ENCODE results near the gene VSIG2. TPM values are rescaled to one million over a fixed set of nuclear protein-coding genes. Genes with fewer than 3 reads are reported as not detected.

VSIG2 gene
- total RNA-seq, 1 experiment from 2014 or later: not detected

DNA sequence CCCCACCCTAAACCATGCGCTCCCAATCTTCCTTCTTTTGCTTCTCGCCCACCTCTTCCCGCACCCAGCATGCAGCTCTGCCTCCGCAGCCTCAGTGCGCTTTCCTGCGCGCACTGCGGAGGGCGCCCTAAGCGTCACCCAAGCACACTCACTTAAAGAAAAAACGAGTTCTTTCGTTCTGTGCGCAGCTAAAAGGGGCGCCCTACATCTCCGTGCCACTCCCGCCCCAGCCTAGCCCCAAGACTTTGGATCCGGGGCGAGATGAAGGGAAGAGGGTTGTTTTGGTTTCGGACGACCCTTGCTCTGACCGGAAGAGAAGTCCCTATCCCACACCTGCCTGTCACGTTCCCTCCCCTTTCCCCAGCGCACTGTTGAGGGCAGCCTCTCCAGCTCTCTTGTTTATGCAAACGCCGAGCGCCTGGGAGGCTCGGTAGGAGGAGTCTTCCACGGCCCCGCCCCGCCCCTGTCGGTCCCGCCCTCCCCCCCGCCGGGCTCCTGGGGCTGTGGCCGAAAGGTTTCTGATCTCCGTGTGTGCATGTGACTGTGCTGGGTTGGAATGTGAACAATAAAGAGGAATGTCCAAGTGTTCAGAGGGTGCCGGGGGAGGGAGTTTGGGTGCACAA is 5.3 kb downstream of the VSIG2 start:
- no peaks in the 10 kb centered on the region for H3K36me3 Mint-ChIP-seq (ENCODE audit: insufficient read depth, unreplicated experiment)
- H3K9me3 Mint-ChIP-seq (ENCODE audit: unreplicated experiment): no peaks in the 10 kb centered on the region
- peaks cover 6% of the 10 kb centered on the region for H3K4me1 Mint-ChIP-seq (ENCODE audit: insufficient read depth, unreplicated experiment)
- peak; percentile 90 for DNase-seq (ENCODE audit: unreplicated experiment)
- no peaks in the 10 kb centered on the region for H3K27me3 Mint-ChIP-seq (ENCODE audit: insufficient read depth, unreplicated experiment)
- POLR2A ChIA-PET: interaction anchor here (0.5 to 1.3 kb wide), 8 partner anchors 9 to 76 kb away, joined by 3 to 6 read pairs (median 4); partner anchors contain the start of genes MSANTD2, SIAE and SPA17
- intact Hi-C loops (cut with micrococcal nuclease): loop anchor here (5.0 to 10.0 kb wide), 2 partner anchors 48 to 74 kb away; partner anchors contain the start of genes SIAE and SPA17
- CTCF ChIA-PET: interaction anchor here (0.7 to 6.6 kb wide), 15 partner anchors 10 to 1007 kb away, joined by 3 to 72 read pairs (median 5); partner anchors contain the start of genes ESAM, SIAE and SPA17
- BruUV-seq (replicated peaks): no TSS peak
- H3K4me3 Mint-ChIP-seq (ENCODE audit: unreplicated experiment): peak overlapping the region; percentile 83
- H3K27ac Mint-ChIP-seq (ENCODE audit: low read depth, unreplicated experiment): peak overlapping the region; percentile 37
- TF ChIP-seq, protein P1, sequence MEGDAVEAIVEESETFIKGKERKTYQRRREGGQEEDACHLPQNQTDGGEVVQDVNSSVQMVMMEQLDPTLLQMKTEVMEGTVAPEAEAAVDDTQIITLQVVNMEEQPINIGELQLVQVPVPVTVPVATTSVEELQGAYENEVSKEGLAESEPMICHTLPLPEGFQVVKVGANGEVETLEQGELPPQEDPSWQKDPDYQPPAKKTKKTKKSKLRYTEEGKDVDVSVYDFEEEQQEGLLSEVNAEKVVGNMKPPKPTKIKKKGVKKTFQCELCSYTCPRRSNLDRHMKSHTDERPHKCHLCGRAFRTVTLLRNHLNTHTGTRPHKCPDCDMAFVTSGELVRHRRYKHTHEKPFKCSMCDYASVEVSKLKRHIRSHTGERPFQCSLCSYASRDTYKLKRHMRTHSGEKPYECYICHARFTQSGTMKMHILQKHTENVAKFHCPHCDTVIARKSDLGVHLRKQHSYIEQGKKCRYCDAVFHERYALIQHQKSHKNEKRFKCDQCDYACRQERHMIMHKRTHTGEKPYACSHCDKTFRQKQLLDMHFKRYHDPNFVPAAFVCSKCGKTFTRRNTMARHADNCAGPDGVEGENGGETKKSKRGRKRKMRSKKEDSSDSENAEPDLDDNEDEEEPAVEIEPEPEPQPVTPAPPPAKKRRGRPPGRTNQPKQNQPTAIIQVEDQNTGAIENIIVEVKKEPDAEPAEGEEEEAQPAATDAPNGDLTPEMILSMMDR (IDR thresholded peaks at IDR 0.05; ENCODE audit: unreplicated experiment): peak; percentile 50

DNA sequence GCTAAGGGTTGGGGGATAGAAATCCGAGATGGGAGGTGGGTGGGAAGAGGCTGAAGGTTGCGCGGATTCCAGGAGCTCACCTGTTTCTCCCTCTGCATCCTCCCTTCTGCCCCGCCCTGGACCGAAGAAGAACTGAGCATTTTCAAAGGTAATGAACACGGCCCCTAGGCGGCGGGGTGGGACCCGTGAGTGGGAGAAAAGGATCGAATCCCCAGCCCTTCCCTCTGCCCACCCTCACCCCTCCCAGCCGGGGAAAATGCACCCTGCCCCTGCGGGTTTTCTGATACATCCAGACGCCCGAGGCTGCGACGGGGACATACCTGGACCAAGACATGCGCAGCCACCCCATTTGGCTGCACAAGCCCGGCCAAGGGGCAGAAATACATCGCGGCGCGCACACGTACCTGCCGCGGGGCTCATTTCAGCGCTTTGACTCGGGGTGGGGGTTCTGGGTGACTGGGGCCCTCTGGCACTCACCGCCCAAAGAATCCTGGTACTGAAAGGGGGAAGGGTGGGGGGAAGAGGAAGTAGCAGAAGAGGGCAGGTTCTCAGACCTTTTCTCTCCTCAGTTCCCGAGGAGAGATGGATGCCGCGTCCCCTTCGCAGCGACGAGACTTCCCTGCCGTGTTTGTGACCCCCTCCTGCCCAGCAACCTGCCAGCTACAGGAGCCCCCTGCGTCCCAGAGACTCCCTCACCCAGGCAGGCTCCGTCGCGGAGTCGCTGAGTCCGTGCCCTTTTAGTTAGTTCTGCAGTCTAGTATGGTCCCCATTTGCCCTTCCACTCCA is 6.0 kb downstream of the VSIG2 start:
- Mint-ChIP-seq H3K27me3 (ENCODE audit: insufficient read depth, unreplicated experiment) (no peaks in the 10 kb centered on the region), H3K4me1 (ENCODE audit: insufficient read depth, unreplicated experiment) (peaks cover 6% of the 10 kb centered on the region), H3K9me3 (ENCODE audit: unreplicated experiment) (no peaks in the 10 kb centered on the region), H3K4me3 (ENCODE audit: unreplicated experiment) (peak overlapping the region; percentile 83), H3K27ac (ENCODE audit: low read depth, unreplicated experiment) (no peak overlapping the region), H3K36me3 (ENCODE audit: insufficient read depth, unreplicated experiment) (no peaks in the 10 kb centered on the region)
- DNase-seq (ENCODE audit: unreplicated experiment): no peak
- POLR2A ChIA-PET: interaction anchor here (0.5 to 1.3 kb wide), 8 partner anchors 10 to 89 kb away, joined by 3 to 6 read pairs (median 4); partner anchors contain the start of genes MSANTD2, SIAE and SPA17
- CTCF ChIA-PET: interaction anchor here (0.6 to 6.6 kb wide), 13 partner anchors 16 to 1007 kb away, joined by 3 to 72 read pairs (median 6); partner anchors contain the start of genes ESAM, SIAE and SPA17
- intact Hi-C loops (cut with micrococcal nuclease): loop anchor here (5.0 to 10.0 kb wide), 2 partner anchors 49 to 74 kb away; partner anchors contain the start of genes SIAE and SPA17
- TF ChIP-seq, protein P1 (IDR thresholded peaks at IDR 0.05; ENCODE audit: unreplicated experiment): no peak
- no TSS peak for BruUV-seq (replicated peaks)

DNA sequence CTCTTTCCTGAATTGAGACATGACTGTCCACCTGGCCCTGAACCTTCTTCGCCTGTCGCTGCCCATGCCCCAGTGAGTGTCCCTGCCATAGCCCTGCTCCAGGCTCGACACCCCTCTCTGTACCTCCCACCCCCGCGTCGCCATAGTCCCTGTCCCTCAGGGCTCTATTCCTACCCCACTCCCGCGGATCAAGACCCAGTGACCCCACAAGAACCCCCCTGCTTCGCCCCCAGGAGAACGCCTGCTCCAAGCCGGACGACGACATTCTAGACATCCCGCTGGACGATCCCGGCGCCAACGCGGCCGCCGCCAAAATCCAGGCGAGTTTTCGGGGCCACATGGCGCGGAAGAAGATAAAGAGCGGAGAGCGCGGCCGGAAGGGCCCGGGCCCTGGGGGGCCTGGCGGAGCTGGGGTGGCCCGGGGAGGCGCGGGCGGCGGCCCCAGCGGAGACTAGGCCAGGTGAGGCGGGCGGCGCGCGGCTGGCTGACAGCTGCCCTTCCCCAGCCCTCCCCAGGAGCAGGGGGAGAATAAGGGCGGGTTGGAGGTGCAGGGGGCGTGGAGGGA is 6.7 kb downstream of the VSIG2 start:
- intact Hi-C loops (cut with micrococcal nuclease): loop anchor here (5.0 to 10.0 kb wide), 2 partner anchors 49 to 73 kb away; partner anchors contain the start of genes SIAE and SPA17
- Mint-ChIP-seq H3K4me1 (ENCODE audit: insufficient read depth, unreplicated experiment) (peaks cover 6% of the 10 kb centered on the region), H3K27ac (ENCODE audit: low read depth, unreplicated experiment) (no peak overlapping the region), H3K36me3 (ENCODE audit: insufficient read depth, unreplicated experiment) (no peaks in the 10 kb centered on the region), H3K4me3 (ENCODE audit: unreplicated experiment) (peak overlapping the region; percentile 83), H3K27me3 (ENCODE audit: insufficient read depth, unreplicated experiment) (no peaks in the 10 kb centered on the region), H3K9me3 (ENCODE audit: unreplicated experiment) (no peaks in the 10 kb centered on the region)
- CTCF ChIA-PET: interaction anchor here (1.1 to 6.6 kb wide), 7 partner anchors 17 to 83 kb away, joined by 3 to 72 read pairs (median 6); partner anchors contain the start of genes ESAM, SIAE and SPA17
- POLR2A ChIA-PET: interaction anchor here (0.6 kb wide), 1 partner anchor 88 kb away, joined by 4 read pairs; no protein-coding TSS in a partner anchor
- BruUV-seq (replicated peaks): no TSS peak
- TF ChIP-seq, protein P1 (IDR thresholded peaks at IDR 0.05; ENCODE audit: unreplicated experiment): no peak
- DNase-seq (ENCODE audit: unreplicated experiment): no peak

Data from MCF 10A (cell line).